ENCODE measurements around the gene GOPC.
"Not testable (repeated sequence)": the region's sequence is repeated elsewhere in the genome, so short reads cannot be mapped to it uniquely, and the experiment has no call there.

Gene GOPC
- total RNA-seq, result 33.1 to 76.4 reads per million in 2 donors

DNA sequence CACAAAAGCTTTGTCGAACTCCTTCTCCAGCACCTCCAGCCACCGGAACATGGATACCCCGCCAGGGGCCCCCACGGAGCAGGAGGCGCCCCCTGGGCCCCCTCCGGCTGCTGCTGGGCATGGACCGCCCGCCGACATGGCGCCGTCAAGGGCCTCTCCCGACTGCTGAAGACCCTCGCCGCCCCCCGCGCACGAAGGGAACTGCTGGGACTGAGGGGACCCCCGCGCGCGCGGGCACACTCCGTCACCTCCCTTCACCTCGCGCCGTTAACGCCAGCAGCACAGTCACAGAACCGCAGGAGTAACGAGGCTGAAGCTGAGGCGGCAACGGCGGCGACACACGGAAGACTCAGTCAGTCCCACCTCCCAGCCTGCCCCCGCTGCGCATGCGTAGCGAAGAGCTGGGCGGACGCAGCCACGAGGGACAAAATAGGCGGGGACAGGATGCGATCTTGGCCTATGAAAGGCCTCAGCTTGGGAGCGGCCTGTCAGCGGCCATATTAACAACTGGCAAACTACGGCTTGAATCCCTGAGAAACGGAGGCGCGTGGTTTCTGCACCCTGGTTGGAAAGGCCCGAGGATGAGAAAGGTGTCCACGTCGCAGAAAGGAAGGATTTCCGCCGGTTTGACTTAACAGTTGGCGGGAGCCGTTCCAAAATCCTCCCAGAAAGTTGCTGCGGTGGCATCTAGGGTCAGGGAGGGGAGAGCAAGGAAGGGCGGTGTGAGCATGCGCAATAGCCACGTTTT lies at the start of gene GOPC:
Gene GOPC, minus strand, starts transcription at position 361 of the 748 bp plus-strand sequence. Its CDS starts 223 bp downstream, at position 138.
- peak; percentile 88 for DNase-seq

DNA sequence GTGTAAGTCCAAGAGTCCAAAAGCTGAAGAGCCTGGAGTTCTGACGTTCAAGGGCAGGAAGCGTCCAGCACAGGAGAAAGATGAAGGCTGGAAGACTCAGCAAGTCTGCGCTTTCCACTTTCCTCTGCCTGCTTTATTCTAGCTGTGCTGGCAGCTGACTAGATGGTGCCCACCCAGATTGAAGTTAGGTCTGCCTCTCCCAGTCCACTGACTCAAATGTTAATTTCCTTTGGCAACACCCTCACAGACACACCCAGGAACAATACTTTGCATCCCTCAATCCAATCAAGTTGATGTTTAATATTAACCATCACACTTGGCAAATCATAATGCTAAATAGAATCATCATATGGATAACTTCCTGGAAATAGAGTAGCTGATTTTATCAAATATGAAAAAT lies 49.7 kb upstream of the GOPC start:
- not testable (repeated sequence) for DNase-seq

DNA sequence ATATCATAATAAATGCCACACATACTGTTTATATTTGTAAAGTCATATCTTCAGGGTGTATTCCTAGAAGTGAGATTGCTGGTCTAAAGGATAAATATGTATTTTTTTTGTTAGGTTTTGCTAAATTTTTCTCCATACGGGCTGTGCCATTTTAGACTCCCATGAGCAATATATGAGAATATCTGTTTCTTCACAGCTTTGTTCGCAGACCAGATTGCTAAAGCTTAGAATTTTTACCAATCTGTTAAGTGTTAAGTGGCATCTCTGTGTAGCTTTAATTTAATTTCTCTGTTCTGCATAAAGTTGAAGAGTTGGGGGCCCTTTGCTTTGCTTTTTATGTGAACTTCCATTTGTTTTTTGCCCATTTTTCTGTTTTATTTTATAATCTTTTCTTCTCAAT lies 40.7 kb upstream of the GOPC start:
- no peak for DNase-seq

DNA sequence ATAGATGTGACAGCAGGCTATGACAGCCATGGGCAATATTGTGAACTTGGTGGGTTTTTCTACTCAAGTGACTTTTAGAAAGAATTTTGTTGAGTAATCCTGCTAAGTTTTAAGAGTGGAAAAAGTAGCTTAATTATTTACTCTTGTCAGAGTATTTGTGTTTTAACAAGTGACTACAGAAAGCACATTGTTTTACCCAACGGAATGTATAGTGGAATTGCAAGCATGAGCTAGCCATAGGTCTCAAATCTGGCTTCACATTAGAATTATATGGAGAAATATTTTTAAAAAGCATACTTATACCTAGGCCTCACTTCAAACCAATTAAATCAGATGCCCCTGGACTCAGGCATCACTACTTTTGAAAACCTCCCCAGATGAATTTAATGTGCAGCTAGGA lies 35.5 kb upstream of the GOPC start:
- no peak for DNase-seq

DNA sequence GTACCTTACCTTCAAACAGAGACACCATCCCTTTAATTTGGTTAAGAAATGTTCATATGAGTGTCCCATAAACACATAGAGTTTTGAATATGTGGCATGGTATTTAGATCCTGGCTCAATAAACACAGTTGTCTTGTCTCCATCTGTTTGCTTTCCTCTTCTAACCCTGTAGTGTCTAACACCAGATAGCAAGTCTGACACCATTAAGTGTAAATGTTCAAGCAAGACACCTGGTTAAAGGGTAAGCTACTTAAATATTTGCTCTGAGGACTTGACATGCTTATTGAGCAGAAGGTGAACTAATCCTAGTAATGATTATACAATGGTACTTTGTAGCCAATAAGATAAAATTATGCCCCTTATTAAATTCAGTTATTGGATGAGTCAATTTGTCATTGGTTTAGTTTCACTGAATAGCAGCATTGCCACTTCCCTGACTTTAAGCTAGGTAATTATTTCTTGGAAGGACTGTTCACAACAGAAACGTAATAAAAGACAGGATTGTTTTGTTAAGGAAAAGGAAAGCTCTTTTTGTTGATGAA lies 26.9 kb upstream of the GOPC start:
- DNase-seq, result no peak

DNA sequence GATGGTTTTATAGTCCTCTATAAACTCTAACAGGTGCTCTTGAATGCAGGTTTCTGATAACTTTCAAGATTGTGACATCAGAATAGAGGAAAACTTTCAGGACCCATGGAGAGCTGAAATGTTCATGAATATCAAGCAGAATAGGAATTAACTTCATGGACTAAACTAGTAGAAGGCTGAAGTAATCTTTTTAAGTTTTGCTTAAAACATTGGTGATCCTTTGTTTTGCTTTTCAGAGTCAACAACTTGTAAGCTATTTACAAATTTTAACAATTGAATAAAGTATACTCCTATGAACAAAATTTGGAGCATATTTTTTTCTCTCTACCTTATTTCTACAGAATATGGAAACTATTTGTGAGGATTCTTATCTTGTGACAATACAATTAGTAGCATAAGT lies 25.2 kb upstream of the GOPC start:
- no peak for DNase-seq

DNA sequence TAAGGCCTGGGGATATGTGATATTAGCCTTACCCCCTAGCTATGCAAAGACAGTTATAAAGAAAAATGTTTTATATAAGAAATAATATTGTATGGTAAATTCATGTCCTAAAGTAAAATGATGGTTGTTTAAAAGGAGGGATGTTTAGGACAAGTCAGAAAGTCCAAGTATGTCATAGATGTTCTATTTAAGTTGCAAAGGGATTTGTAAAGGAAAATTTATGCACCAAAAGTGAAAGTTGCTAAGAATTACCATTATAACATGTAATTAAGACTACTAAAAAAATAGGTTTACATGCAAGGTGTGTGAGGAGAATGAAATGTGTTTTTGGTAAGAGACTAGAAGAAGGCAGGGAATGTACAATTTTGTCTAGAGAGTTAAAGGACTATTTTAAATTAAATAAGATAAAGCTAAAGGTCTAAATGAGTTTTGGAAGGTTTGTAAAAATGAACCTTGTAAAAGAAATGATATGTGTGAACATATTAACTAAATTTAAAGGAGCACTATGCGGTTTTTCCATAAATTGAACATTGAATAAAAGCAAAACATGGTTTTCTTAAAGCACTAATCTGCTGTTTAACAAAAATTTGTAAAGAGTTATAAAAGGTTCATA lies 22.7 kb upstream of the GOPC start:
- no peak for DNase-seq

DNA sequence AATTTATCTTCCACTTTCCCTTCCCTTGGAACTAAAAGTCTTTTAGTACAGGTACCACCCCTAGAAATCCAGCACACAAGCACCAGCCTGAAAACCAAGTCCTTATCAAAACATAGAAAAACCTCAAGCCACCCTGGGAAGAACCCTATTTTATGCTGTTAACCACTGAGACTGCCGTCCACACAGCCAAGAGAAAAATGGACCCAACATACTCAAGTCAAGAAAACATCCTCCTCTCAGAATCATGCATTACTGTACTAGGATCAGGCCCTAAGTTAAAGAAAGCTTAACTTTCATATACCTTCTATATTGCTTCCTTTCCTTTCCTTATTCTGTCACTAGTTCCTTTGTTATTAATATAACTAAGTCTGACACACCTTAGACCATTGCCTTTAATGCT lies 16.9 kb upstream of the GOPC start:
- DNase-seq, result no peak

DNA sequence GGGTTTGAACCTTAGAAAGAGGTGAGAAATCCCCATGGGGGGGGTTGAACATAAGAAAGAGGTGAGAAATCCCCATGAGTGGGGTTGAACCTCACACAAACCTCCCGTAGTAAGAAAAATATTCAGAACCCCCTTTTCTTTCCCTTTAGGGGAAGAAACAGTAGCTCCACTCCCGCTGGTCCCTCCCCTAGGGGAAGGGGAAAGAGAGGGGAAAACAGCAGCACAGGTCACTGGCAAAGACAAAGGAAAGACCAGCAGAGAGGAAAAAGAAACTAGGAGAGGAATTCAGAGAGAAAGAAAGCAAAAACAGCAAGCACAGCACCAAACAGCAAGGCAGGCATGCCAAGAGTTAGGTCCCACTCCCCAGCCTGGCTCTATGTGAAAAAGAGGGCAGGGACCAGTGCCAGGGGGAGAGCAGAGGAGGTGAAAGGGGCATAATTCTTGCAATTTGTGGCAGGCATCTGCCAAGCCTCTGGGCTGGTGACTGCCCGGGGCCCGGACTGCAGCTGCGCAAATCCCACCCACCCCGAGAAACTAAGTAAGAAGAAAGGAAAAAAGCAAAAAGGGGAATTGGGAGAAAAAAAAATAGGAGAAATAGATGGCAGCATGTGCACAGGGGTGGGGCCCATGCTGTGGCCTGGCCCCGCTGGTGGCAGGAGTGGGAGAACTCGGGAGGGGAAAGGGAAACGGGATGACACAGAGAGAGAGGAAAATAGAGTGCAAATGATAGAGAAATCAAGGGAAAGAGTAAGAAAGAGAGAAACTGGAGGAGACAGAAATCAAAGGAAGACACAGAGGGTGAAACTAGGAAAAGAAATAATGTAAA lies 15.1 kb upstream of the GOPC start:
- no peak for DNase-seq

DNA sequence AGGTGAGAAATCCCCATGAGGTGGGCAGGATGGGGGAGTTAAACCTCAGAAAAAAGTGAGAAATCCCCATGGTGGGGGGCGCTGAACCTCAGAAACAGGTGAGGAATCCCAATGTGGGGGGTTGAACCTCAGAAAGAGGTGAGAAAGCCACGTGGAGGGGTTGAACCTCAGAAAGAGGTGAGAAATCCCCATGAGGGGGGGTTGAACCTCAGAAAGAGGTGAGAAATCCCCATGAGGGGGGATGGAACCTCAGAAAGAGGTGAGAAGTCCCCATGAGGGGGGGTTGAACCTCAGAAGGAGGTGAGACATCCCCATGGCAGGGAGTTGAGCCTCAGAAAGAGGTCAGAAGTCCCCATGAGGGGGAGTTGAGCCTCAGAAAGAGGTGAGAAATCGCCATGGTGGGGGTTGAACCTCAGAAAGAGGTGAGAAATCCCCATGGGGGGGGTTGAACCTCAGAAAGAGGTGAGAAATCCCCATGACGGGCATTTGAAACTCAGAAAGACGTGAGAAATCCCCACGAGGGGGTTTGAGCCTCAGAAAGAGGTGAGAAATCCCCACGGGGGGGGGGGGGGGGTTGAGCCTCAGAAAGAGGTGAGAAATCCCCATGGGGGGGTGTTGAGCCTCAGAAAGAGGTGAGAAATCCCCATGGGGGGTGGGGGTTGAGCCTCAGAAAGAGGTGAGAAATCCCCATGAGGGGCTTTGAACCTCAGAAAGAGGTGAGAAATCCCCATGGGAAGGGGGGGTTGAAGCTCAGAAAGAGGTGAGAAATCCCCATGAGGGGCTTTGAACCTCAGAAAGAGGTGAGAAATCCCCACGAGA lies 14.3 kb upstream of the GOPC start:
- peak; percentile 8 for DNase-seq

DNA sequence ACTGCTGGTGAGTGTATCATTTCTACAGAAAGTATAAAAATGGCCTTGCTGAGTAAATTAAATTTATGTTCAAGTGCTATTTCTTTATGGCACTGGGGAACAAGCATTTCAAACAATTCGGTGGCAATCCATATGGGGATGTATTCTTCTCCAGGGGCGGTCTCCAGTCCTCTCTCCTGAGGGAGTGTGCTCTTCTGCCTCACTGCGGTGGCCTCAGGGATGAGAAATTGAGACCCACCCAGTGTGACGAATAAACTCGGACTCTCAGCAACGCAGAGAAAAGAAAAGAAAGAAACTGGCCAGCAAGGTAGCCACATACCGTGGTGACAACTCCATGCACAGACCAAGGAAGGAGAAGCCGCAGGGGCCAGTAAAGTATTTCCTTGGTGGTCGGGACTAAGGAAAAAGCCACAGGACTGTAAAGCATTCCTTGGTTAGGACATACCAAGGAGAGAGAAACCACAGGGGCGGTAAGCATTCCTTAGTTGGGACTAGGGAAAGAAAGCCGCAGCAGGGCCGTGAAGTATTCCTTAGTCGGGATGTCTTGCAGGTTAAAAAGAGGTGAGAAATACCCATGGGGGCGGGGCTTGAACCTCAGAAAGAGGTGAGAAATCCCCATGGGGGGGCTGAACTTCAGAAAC lies 13.6 kb upstream of the GOPC start:
- no peak for DNase-seq

DNA sequence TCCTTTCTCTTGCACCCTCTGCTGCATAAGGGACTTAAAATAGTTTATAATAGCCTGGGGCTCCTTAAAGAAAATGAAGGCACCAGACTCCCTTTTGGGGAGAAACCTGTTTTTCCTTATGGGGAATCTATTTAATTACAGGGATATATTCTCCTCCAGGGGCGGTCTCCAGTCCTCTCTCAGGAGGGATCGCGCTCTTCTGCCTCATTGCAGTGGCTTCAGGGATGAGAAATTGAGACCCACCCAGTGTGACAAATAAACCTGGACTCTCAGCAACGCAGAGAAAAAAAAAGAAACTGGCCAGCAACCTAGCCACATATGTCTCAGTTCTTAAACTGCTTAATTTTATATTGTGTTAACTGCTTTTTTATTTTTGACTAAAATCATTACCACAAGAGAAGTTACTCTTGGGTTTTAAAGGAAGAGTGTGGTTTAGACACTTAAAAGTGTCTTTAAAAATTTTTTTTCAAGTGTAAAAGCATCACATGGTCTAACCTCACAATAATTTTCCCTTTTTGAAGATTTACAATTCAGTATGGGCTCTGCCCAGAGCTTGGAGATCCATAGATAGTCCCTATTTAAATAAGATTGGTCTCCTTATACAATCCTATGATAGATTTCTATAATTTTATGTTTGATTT lies 11.7 kb upstream of the GOPC start:
- DNase-seq, result no peak

DNA sequence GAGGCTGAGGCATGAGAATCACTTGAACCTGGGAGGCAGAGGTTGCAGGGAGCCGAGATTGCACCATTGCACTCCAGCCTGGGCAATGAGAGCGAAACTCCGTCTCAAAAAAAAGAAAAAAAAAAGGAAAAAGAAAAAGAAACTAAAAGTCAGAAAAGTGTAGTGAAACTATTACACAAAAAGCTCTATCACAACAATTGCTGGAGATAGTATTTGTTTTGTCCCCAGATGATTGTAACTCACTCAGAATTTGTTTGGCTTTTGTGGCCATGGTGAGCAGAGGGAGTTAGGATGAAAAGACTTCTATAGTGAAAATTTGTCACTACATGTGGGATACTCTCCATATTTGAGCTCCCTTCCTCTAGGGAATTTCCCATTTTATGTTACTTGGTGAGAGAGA lies 5.2 kb upstream of the GOPC start:
- DNase-seq, result no peak

DNA sequence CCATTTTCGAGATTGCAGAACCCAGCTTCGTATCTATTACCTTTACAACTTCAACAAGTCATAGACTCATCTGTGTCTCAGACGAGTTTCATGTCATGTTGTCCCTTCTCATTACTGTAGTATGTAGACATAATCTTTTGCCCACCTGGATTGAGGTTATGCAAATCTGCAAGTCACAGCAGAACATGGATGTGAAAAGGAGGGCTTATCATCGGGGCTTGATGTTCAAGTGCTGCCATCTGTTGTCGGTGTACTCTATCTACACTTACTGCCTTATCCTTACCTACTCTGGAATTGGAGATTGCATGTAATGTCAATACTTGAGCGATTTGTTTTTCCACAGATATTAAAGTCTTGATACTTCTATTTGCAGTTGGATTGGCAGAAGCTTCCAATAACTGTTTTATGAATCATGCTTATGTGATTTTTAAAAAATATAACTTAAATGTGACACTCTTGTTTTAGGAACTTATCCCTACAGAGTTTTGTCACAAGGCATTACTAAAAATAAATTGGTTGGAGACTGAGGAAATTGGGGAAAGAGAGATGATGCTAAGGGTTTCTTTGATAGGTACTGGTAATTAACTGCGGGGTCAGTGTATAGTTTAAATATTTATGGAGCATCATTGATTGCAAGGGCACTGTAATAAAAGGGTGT lies 3.0 kb upstream of the GOPC start:
- peak; percentile 11 for DNase-seq

DNA sequence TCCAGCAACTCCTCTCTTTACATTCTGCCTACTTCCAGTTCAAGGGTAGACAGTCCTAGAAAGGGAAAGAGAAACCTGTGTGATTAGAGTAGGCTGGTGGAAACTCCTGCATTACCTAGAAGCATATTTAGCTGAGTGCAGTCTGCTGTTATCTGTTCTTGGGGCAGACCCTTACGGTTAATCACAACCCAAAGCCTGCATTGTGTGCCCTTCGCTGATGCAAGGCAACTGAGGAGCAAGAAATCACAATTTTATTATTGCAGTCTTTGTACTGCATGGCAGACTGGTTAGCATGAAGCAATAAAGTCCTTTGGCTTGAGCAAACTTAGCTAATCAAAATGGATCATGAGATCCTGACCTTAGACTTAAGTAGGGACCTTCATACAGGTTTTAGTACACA lies 1.5 kb upstream of the GOPC start:
- no peak for DNase-seq

DNA sequence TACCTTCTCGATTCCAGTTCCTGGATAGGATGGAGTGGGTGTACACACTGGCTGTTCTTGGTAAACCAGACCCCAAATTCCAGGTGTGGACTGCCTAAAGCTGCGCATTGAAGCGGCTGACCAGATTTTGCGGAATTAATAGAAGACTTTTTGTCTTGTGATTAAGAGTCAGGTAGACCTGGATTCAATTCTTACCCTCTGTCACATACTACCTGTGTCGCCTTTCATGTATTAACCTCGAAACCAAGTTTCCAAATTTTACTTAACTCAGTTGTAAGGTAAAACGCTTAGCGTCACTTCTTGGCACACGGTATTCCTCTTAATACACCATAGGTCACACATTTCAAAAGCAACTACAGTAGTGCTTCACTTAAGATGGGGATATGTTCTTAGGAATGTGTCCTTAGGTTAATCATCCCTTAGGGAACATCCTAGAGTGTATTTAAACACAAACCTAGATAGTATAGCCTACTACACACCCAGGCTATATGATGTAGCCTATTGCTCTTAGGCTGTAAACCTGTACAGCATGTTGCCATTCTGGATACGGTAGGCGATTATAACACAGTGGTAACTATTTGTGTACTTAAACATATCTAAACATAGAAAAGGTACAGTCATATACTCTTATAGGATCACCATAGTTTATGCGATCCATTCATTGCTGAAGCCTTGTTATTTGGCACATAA lies 733 bp upstream of the GOPC start:
- DNase-seq, result no peak

DNA sequence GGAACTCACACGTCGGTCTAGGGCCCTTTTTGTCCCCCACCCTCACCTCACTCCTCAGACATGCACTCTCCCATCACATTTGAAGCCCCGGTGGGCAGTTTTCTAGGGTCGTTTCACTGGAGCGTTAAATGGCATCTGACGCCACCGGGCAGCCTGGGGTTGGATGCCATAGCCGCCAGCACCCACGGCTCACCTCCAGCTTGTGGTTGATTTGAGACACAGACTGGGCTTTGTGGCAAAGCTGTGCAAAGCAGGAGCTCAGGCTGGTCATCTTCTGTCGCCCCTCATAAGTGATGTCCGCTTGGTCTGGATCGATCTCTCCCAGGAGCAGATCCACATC lies 530 bp downstream of the GOPC start:
- no peak for DNase-seq

DNA sequence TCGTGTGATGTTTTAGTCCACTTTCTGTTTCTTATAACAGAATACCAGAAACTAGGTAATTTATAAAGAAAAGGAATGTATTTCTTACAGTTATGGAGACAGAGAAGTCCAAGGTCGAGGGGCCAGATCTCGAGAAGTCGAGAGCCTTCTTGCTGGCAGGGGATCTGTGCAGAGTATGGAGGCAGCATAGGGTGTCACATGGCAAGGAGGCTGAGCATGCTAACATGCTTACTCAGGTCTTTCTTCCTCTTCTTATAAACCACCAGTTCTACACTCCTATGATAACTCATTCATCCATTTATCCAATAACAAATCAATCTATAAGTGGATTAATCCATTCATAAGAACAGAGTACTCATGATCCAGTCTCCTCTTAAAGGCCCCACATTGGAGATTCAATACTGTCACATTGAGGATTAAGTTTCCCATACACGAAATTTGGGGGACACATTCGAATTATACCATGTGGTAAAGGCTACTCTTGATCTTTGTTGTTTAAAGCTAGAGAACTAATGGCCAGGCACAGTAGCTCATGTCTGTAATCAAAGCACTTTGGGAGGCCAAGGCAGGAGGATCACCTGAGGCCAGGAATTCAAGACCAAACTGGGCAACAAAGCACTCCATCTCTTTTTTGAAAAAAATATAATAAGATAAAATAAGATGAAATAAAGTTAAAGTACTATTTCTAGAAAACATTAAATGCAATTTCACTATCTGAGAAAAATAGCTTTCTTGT lies 2.1 kb downstream of the GOPC start:
- DNase-seq, result no peak

DNA sequence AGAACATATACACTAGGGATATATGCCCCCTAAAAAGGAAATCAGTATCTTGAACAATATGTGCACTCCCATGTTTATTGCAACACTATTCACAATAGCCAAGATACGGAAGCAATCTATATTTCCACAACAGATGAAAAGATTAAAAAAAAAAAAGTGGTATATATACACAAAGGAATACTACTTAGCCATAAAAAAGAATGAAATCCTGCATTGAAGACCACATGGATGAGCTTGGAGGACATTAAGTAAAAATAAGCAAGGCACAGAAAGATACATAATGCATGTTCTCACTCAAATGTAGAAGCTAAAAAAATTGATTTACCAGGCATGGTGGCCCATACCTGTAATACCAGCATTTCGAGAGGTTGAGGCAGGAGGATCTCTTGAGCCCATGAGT lies 4.6 kb downstream of the GOPC start:
- no peak for DNase-seq

Measured in T-helper 9 cell (primary cell).